C1 segment of cervical spinal cord (tissue), 14 donors: ENCODE data around the gene NAIF1.
"Not testable (repeated sequence)": the region's sequence is repeated elsewhere in the genome, so short reads cannot be mapped to it uniquely, and the experiment has no call there.

Experiments used
- DNase-seq, 14 donors: peaks; one replicate each; lab custom pipeline; 2025; lab: John Stamatoyannopoulos, UW

The NAIF1 gene

GRCh38 chr9:128033609-128034008 is 33.5 kb downstream of the NAIF1 start:
- DNase-seq, result no peak

DNA sequence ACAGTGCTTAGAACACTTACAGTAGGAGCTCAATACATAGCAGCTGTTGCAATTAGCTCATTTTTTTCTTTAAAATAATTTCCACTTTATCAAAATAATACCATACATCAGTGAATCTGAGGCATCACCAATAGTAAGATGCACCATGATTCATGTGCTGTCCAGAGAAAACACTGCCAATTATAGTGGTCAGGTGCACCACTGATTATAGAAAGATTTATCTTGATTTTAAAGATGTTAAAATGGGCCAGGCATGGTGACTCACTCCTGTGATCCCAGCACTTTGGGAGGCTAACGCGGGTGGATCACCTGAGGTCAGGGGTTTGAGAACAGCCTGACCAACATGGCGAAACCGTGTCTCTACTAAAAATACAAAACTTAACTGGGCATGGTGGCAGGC is 39.4 kb downstream of the NAIF1 start:
- DNase-seq, result no peak

- DNase-seq, result no peak
Observed at GRCh38 chr9:128026773-128027541, 40.2 kb downstream of the NAIF1 start.

DNA sequence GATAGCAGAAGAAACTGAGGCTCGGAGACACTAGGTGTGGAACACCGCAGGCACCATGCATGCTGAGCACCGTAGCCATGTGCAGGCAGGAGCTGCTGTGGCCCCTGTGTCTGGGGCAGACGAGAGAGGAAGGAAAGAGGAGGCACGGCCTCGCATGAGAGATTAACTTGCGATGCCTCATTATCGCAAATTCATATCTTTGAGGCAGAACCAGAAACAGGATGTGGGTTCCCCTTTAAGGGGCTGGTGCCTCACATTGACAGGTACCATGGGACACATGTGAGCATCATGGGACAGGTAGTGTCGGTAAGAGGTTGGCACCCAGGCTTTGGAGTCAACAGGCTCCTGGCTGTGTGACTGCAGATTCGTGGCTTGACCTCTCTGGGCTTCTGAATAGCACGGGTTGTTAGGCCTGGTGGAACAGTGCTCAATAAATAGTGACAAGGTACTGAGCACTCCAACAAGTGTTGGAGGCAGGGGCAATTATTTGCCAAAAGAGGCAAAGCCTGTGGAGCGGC is 40.8 kb downstream of the NAIF1 start:
- DNase-seq, result no peak

DNA sequence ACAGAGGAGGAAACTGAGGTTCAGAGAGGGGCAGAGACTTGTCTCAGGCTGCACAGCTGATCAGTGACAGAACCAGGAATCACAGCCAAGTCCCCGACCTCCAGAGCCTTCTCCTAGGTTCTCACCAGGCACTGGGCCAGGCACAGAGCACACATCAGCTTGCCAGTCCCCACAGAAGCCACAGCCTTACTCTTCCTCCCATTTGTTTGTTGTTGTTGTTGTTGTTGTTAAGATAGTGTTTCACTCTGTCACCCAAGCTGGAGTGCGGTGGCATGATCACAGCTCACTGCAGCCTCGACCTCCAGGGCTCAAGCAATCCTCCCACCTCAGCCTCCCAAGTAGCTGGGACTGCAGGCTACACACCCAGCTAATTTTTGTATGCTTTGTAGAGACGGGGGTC is 41.4 kb downstream of the NAIF1 start:
- DNase-seq, result no peak

GRCh38 chr9:128024761-128025308 is 42.3 kb downstream of the NAIF1 start:
- no peak for DNase-seq

DNA sequence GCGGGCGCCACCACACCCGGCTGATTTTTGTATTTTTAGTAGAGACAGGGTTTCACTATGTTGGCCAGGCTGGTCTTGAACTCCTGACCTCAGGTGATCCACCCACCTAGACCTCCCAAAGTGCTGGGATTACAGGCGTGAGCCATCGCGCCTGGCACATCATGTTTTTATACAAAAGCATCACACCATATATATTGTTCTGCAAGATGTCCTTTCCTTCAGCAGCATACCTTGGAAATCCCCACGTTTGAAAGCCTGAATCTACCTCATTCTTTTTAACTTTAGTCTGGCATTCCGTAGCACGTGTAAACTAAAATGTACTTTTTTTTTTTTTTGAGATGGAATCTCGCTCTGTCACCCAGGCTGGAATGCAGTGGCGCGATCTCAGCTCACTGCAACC is 43.4 kb downstream of the NAIF1 start:
- not testable (repeated sequence) for DNase-seq

GRCh38 chr9:128022886-128023285 is 44.2 kb downstream of the NAIF1 start:
- DNase-seq, result no peak

GRCh38 chr9:128021098-128021497 is 46.0 kb downstream of the NAIF1 start:
- no peak for DNase-seq

DNA sequence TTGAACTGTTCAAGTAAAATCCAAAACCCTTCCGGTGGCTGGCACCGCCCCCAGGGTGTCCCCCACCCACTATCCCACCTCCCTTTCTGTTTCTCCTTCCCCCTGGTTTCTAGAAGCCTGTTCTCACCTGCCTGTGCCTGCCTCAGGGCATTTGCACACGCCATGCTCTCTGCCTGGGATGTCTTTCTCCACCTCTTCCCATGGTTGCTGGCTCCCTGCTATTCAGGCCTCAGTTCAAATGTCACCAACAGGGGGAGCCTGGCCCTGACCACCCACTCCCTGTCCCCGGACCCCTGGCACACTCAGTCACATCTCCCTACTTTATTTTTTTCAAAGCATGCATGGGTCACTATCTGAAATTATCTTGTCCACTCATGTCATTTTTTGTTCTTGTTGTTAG is 46.4 kb downstream of the NAIF1 start:
- DNase-seq, result no peak

- DNase-seq, result no peak
Observed at GRCh38 chr9:128015696-128016095, 51.4 kb downstream of the NAIF1 start.
